GM19023 (cell line): ENCODE measurements around the gene KCNS3.
"Not testable (repeated sequence)": the region's sequence is repeated elsewhere in the genome, so short reads cannot be mapped to it uniquely, and the experiment has no call there.

Source experiments
- ATAC-seq: cut with Tn5 transposase; IDR thresholded peaks from one replicate; pipeline ENCODE4 v1.9.1; 2021; ENCODE audit warnings: mild to moderate bottlenecking, moderate library complexity; ENCODE audit not compliant: unreplicated experiment

KCNS3 gene

DNA sequence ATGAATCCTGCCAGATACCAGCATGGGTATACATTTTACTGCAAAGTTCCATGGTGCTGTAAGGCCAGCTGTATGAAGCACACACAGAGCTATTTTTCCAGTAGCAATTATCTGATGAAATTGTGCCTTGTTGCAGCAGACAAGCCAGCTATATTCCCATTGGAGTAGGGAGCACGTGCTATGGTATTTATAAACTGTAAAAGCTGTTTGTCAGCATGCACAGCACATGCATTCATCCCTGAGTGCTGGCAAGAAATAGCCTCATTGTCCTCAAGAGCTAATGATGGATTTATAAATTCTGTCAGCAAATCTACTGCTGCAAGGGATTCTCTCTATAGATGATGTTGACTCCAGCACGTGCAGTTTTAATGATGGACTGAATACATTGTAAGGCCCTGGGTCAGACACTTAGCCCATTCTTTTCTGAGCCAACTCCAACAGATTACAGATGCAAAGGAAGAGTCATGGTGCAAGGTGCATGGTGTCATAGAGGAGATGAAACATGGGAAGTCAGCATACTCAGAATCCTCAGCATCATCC lies 61.7 kb downstream of the KCNS3 start:
- ATAC-seq, result no peak

DNA sequence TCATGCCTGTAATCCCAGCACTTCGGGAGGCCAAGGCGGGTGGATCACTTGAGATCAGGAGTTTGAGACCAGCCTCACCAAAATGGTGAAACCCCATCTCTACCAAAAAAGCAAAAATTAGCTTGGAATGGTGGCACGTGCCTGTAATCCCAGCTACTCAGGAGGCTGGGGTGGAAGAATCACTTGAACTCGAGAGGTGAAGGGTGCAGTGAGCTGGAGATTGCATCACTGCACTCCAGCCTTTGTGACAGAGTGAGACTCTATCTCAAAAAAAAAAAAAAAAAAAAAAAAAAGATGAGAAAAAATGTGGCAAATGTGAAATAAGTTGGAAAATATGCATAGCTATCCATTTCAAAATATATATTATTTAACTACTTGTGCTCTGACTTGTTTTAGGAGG lies 65.0 kb downstream of the KCNS3 start:
- no peak for ATAC-seq

DNA sequence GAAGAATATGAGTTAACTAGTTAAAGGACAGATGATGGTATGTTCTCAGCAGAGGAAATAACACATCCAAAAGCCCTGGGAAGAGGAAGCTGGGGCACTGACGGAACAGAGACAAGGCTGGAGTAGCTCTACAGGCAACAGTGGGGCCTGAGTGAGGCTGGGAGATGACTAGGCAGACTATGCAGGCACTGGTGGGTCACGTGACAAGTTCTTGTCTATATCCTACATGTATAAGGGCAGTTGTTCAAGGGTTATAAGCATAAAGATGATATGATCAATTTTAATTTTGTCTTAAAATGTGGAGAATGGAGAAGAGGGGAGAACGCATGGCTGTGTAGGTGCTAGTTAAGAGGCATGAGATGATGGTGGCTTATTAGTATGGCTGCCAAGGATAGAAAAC lies 68.6 kb downstream of the KCNS3 start:
- ATAC-seq, result no peak

DNA sequence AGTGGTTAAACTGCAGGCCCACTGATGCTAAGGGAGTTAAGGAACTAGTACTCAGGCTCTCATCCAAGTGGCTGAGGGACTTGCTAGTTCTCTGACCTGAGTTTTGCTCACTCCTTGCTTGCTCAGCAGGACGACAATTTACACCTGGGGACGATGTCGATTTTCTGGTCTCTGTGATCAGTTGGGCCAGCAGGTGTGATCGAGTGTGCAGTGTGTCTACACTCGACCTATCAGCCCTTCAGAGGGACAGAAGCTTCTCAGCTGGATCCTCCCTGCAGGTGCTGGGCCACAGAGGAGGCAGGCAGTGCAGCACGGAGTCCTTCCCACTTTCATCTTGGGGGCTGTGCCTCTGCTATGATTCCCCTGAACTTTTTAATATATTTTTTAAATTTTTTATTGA lies 71.5 kb downstream of the KCNS3 start:
- no peak for ATAC-seq

DNA sequence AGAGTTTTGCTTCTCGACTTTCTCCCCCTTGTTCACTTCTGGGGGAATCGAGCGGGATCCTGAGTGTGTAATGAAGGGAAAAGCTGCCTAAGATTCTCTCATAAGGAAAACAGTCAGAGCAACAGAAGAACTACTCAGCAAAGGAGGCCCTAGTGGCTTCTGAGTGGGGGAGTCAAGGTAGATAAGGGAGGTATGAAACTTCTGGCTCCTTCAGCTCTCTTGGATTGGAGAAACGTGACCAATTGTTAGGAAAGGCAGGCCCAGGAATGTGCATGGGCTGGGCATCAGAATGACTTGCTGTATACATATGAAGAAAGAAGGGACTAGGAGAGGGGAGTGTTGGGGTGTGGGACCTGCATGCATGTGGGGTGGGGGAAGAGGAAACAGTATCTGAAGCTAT lies 73.1 kb downstream of the KCNS3 start:
- no peak for ATAC-seq

DNA sequence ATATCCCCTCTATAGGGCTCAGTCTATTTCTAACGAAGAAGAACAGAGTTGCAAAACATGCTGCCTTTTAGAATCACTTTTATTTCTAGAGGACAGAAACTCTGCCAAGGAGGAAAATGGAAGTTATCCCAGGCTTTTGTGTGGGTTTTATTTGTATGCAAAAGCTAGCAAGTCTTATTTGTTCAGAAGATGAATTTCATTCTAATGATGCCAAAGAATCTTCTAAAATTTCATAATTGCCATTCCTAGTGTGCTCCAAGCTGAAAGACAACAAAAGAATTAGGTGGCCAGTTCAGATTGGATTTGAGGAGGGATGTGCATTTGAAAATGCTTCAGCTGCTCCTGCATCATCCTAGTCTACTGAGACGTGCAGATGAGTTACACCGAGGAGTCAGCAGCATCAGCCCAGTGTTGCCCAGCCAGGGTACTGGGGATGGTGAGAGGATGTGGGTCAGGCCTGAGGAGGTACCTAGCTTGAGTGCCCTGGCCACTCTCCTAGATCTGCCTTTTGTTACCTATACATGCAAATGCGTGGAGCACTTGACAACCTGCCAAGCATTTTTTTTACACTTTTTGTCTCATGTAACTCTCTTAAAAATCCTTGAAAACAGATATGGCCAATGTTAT lies 80.1 kb downstream of the KCNS3 start:
- ATAC-seq, result no peak

DNA sequence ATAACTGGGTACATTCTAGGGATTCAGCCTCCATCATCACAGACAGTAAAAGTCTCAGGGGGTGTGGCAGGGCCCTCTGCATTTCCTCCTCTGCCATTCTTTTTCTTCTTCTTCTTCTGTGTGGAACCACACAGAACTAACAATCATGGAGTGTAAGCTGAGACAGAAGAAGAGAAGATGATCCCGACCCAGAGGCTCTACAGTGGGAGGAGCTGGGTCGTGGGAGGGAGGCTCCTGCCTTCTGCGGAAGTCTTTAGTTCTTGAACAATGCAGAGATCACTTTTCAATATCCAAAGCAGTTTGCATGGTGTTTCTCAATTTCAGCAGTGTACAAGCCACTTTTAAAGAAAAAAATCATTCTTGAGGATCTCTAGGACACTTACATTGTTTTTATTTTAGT lies 80.9 kb downstream of the KCNS3 start:
- no peak for ATAC-seq

DNA sequence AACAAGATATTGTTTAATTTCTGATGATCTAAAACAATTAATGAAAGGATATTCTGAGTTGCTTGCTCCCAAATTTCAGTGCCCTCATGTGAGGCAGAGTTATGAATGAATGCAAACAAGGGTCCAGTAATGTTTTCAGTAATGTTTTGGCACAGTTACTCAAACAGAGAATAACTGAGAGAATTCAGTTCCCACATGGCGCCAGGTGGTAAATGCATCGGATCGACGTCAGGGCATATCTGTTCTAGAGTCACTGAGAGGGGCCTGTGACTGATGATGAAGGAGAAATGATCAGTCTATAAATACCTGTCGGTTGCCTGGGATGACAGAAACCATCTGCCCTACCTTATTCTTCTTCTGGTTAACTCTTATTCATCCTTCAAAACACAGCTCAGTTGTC lies 81.4 kb downstream of the KCNS3 start:
- no peak for ATAC-seq

DNA sequence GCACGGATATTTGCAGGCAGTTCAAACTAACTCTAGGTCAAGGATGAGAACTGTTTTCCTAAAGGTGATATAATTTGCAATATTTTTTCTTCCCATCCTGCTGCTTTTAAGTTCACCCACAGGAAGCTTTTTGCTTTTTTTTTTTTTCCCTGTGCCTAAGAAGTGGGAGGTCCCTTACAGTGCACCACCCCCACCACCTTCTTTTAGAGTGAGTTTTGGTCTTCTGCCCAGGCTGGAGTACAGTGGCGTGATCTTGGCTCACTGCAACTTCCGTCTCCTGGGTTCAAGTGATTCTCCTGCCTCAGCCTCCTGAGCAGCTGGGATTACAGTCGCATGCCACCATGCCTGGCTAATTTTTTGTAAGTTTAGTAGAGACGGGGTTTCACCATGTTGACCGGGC lies 82.5 kb downstream of the KCNS3 start:
- no peak for ATAC-seq

DNA sequence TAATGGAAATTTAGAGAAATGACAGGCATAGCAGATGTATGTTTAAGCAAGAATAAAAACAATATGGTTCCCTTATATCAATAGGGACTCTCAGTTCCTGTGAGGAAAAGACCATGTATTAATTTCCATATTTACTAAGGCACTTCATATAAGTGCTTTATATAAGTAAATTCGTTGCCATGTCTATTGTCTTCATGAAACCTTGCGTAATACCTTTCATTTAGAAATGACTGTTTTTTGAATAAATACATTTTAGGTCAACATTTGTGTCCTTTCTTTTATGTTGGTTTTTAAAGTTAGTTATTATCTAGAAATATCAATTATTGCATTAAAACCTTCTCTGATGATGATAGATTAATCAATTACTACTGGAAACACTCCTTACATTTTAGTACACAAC lies 83.3 kb downstream of the KCNS3 start:
- no peak for ATAC-seq

DNA sequence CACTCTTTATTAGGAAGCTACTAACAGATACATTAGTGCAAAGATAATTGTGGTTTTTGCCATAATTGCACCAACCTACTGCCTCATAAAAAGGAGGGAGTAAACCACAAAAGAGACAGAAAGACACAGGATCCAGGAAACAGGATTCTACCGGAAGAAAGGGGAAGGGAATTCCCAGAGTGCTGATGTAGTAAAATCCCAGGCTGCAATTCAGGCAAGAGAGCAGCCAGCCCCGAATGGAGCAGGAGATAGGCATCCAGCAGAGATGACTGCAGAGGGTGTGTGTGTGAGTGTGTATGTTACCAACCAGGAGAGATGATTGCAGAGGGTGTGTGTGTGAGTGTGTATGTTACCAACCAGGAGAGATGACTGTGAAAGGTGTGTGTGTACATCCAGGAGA lies 84.4 kb downstream of the KCNS3 start:
- ATAC-seq, result no peak

DNA sequence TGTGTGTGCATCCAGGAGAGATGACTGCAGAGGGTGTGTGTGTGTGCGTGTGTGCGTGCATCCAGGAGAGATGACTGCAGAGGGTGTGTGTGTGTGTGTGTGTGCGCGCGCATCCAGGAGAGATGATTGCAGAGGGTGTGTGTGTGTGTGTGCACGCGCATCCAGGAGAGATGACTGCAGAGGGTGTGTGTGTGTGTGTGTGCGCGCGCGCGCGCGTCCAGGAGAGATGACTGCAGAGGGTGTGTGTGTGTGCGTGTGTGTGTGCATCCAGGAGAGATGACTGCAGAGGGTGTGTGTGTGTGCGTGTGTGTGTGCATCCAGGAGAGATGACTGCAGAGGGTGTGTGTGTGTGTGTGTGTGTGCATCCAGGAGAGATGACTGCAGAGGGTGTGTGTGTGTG lies 85.1 kb downstream of the KCNS3 start:
- not testable (repeated sequence) for ATAC-seq

DNA sequence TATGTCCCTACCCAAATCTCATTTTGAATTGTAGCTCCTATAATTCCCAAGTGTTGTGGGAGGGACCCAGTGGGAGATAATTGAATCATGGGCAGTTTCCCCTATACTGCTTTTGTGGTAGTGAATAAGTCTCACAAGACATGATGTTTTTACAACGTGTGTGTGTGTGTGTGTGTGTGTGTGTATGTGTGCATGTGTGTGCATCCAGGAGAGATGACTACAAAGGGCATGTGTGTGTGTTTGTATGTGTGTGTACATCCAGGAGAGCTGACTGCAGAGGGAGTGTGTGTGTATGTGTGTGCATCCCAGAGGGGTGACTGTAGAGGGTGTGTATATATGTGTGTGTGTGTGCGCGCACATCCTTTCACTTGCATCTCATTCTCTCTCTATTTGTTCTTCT lies 86.7 kb downstream of the KCNS3 start:
- ATAC-seq, result no peak

DNA sequence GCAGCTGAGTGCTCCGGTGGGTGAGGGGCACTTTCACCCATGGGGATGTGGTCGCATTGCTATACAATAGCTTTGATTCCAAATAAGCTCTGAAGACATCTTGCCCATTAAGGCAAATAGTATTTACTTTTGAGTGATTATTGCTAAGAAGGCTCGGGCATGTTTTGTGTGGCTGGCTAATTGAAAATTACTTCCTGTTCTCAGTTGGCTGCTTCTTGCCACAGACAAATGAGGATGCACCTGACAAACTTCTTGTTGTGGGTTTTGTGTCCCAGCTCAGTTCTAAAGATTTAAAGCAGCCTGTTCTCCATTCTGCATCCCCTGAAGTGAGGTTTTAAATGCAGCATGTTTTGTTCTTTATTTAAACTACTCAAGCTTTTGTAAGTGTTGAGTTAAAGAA lies 88.3 kb downstream of the KCNS3 start:
- ATAC-seq, result no peak

DNA sequence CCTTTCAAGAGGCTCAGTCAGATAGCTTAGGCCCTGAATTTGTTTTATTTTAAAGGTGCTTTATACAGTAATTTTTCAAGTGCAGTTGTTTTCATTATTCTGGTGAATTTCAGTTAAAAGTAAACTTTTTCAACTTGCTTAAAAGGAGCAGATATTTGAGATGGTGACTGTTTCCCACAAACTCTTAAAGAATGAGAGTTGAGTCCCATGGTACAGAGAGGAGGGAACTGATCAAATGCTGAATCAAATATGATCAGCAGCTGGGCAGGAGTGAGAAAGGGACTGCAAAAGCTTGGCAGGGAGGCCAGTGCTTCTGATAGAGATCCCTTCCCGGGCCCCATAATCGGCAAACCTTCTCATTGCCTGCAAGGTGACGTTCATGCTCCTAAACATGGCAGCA lies 91.2 kb downstream of the KCNS3 start:
- no peak for ATAC-seq

DNA sequence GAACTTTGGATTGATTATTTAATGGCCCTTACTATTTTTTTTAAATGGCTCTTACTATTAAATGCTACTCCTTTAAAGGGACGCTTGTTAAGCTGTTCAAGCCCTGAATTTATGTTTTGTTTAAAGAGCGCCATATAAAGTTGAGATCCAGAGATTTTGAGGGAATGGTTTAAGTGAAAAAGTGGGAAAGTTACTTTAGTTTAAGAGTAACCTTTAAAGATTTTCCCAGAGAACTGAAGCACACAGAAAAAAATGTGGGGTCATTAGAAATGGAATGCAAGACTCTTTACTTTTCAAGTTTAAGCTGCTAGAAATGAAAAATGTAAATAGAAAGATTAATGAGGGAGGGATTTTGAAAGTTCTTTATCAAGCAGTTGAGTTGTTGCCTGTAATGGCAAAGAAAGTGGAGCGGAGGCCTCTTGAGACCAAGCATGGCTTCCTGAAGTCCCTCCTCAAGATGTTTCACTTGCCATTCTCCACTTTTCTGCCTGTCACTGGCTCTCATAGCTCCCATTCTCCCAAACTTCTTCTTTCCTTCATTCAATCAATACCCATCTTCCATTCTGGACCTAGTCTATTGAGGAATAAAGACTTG lies 93.2 kb downstream of the KCNS3 start:
- ATAC-seq, result no peak

DNA sequence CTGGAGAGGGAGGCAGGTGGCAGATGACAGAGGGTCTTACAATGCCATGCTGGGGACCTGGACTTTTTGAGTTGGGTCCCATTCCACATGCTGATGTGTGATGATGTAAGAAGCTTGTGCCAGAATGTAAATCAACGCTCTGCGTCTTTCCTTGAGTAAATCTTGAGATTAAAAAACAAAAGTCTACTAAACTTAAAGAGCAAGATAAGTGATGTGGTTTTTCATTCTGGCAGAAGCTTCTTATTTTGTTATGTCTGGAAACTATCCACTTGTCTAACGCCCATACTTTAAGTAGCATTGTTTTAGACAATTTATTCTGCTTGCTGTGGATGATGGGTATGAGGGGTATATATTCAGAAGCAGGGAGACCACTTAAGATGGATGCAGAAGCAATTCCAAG lies 94.5 kb downstream of the KCNS3 start:
- no peak for ATAC-seq

DNA sequence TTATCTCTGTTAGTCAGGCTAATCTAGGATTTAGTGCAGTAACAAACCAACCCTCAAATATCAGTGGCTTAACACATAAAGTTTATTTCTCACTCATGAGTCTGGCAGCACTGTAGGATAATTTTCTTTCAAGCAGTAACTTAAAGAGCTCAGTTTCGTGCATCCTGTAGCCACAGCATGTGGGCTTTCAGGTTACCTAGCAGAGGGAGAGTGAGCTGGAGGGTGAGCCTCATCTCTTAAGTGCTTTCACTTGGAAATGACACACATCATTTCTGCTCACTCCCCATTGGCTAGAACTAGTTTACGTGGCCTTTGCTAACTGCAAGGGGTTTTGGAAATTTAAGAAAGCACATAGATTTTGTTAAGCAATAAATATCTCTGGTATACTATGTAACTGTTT lies 96.9 kb downstream of the KCNS3 start:
- no peak for ATAC-seq

DNA sequence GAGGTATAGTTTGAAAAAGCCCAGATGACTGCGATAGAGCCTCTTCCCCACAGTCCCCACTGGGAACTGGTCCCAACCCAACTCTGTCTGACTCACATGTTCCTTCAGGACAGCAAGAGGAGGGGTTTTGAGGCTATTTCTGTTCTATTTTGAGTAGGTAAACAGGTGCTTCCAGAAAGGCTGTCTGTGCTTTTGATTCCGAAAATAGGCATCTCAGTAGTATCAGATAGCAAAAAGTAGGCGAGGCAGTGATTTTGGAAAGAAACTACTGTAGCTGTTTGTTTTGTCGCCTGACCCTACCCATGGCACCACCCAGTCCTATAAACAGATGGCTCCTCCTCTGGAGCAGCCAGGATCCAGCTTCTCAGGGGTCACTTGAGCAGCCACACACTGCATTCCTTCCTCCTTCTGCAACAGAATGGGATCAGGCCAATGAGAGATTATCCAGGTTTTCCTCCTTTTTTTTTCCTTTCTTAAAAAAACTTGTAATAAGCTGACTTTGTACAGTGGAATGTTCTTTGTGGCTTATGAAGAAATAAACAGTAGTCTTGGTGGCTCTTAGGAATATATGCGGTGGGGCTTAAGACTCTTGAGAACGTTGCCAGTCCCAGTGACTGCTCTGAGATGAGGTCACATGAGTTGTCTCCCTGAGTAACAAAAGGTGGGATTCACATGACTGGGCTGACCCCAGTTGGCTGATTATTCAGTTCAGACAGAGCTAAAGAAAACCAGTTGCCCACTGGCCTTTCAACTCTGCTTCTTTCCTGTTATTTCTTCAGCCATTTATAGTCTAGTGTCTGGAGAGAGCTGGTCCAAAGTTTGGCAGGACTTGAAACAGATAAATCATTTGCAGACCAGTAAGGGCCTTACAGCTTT lies 98.6 kb downstream of the KCNS3 start:
- no peak for ATAC-seq

DNA sequence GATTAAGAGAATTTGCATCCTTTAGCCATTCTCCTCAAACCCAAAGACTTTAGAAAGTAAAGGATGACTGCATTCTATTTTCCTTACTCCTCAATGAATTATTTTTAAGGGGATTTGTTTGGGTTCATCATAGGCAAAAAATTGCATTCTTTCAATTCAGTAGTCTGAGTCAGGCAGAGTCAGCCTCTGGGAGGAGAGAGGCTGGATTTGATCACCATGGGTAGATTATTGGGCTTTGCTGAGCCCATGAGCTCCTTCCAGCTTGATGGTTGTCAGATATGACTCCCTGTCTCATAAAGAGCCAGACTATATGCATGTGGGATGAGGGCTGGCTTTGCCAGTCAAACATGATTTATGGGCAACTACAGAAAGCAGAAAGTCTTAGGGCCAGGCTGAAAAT lies 101.2 kb downstream of the KCNS3 start:
- ATAC-seq, result no peak

DNA sequence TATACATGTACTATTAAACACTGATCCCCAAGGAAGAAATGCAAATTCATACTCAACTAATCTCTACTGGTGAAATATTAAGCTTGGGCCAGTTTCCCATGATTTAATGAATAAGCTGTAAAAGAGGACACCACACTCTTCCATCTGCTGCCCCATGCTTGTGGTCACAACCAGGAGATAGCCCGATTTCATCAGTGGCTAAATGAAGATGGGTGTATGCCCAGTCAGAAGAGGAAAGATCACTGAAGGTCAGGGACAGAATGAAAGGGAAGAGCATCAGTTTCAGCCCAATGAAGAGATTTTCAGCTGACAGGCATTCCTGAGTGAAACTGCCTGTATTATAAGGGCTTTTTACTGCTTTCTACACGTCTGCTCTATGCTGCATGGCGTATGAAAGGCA lies 103.5 kb downstream of the KCNS3 start:
- ATAC-seq, result no peak
